Keratinocyte (primary cell): ENCODE measurements around the gene ZFAND5. TPM values are rescaled to one million over a fixed set of nuclear protein-coding genes. Genes with fewer than 3 reads are reported as not detected.

Experiments
- DNase-seq: peaks from one replicate; pipeline ENCODE4 v3.0.0-alpha.2; 2011; ENCODE audit warnings: low read depth, missing footprints, low spot score
- FAIRE-seq: peaks from 2 replicates; lab custom pipeline; 2011; peaks lifted over from hg19 to GRCh38; lab: Jason Lieb, UNC
- H2AFZ ChIP-seq: 2 replicates; pipeline ENCODE4 v1.6.0; 2012; ENCODE audit warnings: low read length, control low read depth, inconsistent platforms; ENCODE audit not compliant: control insufficient read depth
- H3K27ac ChIP-seq: 2 replicates; pipeline ENCODE4 v1.5.1; 2011; ENCODE audit warnings: low read length; ENCODE audit not compliant: control insufficient read depth, insufficient read depth
- H3K27me3 ChIP-seq: 3 replicates; pipeline ENCODE4 v1.6.0; 2011; ENCODE audit warnings: low read length; ENCODE audit not compliant: control insufficient read depth, insufficient read depth; ENCODE audit errors: extremely low read depth
- H3K36me3 ChIP-seq, 2 experiments: 2 replicates in 1 of 2; 3 replicates in 1 of 2; pipeline ENCODE4 v1.5.1; 2011; ENCODE audit warnings: low read length in 2 of 2, mild to moderate bottlenecking in 1 of 2; ENCODE audit not compliant: control insufficient read depth in 2 of 2, insufficient read depth in 2 of 2; ENCODE audit errors: extremely low read depth in 1 of 2
- H3K4me1 ChIP-seq: 3 replicates; pipeline ENCODE4 v1.5.1; 2011; ENCODE audit warnings: low read length; ENCODE audit not compliant: control insufficient read depth, insufficient read depth; ENCODE audit errors: extremely low read depth
- H3K4me2 ChIP-seq: 3 replicates; pipeline ENCODE4 v1.6.0; 2011; ENCODE audit warnings: low read depth, low read length; ENCODE audit not compliant: control insufficient read depth, insufficient read depth; ENCODE audit errors: extremely low read depth
- H3K4me3 ChIP-seq, 3 experiments: fragments of 200-600 bp in 1 of 3; sonication (generic) in 1 of 3; 2 replicates in 2 of 3; 3 replicates in 1 of 3; pipeline ENCODE4 v1.5.1; 2011 to 2016; ENCODE audit warnings: low read length in 3 of 3, mild to moderate bottlenecking in 3 of 3, control low read depth in 2 of 3, inconsistent platforms in 1 of 3, low read depth in 1 of 3, mixed read lengths in 1 of 3, mixed run types in 1 of 3, moderate library complexity in 1 of 3; ENCODE audit not compliant: control insufficient read depth in 2 of 3, insufficient read depth in 2 of 3; ENCODE audit errors: extremely low read depth in 1 of 3
- H3K79me2 ChIP-seq: 2 replicates; pipeline ENCODE4 v1.6.0; 2012; ENCODE audit warnings: low read length; ENCODE audit not compliant: control insufficient read depth, insufficient read depth
- H3K9ac ChIP-seq: 3 replicates; pipeline ENCODE4 v1.6.0; 2011; ENCODE audit warnings: low read length; ENCODE audit not compliant: control insufficient read depth, insufficient read depth; ENCODE audit errors: extremely low read depth
- H3K9me1 ChIP-seq: 3 replicates; pipeline ENCODE4 v1.6.0; 2011; ENCODE audit warnings: low read length; ENCODE audit not compliant: control insufficient read depth, insufficient read depth; ENCODE audit errors: extremely low read depth
- H3K9me3 ChIP-seq: 2 replicates; pipeline ENCODE4 v1.5.1; 2012; ENCODE audit warnings: low read depth, low read length; ENCODE audit not compliant: control insufficient read depth
- H4K20me1 ChIP-seq: 3 replicates; pipeline ENCODE4 v1.6.0; 2011; ENCODE audit warnings: low read length; ENCODE audit not compliant: control insufficient read depth, insufficient read depth; ENCODE audit errors: extremely low read depth
- CTCF ChIP-seq, 3 experiments: IDR thresholded peaks in 1 of 3; conservative IDR thresholded peaks in 1 of 3; optimal IDR thresholded peaks in 1 of 3; 2 replicates in 2 of 3; 3 replicates in 1 of 3; pipeline versions ENCODE3 to v1.5.1; 2011; ENCODE audit warnings: low read length in 3 of 3, mild to moderate bottlenecking in 3 of 3, moderate library complexity in 2 of 3, control low read depth in 1 of 3, inconsistent platforms in 1 of 3; ENCODE audit not compliant: insufficient read depth in 2 of 3; ENCODE audit errors: extremely low read depth in 1 of 3
- EZH2 ChIP-seq: IDR thresholded peaks from one replicate; pipeline ENCODE4 v1.6.1; 2012; ENCODE audit warnings: inconsistent platforms, mild to moderate bottlenecking, low read length, moderate library complexity
- dilution Hi-C: fragments of 300-500 bp; cut with MboI; formaldehyde crosslinking; loops from one replicate; pipeline ENCODE4 v1.7.0; 2020; ENCODE audit warnings: low sequenced_read_pairs; ENCODE audit not compliant: extremely low pct_ligation_motif_present
- polyA plus RNA-seq, 5 experiments: library from polyadenylated mRNA; depleted of rRNA in 3 of 5; stranded (reverse) in 3 of 5; stranded (forward) in 1 of 5; unstranded in 1 of 5; fragments of >200 nt; gene quantifications; 1 replicate in 1 of 5; 2 replicates in 3 of 5; 3 replicates in 1 of 5; pipeline versions ENCODE4 v1.2.1 to v1.2.3, GENCODE V29; 2011 to 2012; ENCODE audit warnings: missing spikeins in 2 of 5, low read depth in 1 of 5, low replicate concordance in 1 of 5

The ZFAND5 gene
- polyA plus RNA-seq, 1 donor (not counting 4 experiments of a cell fraction or from before 2014, with no cell fraction given), result 67.9 TPM

- Histone ChIP-seq H3K4me2 (peak overlapping the region; percentile 99), H3K9me1 (no peaks in the 10 kb centered on the region), H2AFZ (no peak overlapping the region), H3K27me3 (no peaks in the 10 kb centered on the region), H4K20me1 (peaks cover 26% of the 10 kb centered on the region), H3K9ac (peak overlapping the region; percentile 89), H3K36me3 (peaks cover 8 to 12% of the 10 kb centered on the region in 2 experiments), H3K4me1 (peaks cover 27% of the 10 kb centered on the region), H3K9me3 (no peaks in the 10 kb centered on the region), H3K4me3 (peak overlapping the region; percentile 73 to 91 (median 86)), H3K79me2 (peaks cover 58% of the 10 kb centered on the region), H3K27ac (peak overlapping the region; percentile 96)
- no peak for DNase-seq
- no peak for TF ChIP-seq EZH2
- no peak for TF ChIP-seq CTCF (optimal IDR thresholded peaks at IDR 0.05 in 1 of 3, IDR thresholded peaks at IDR 0.05 in 1 of 3, conservative IDR thresholded peaks at IDR 0.05 in 1 of 3; ENCODE audit: extremely low read depth in 1 of 3, insufficient read depth in 2 of 3, low read length in 3 of 3)
- no peak for FAIRE-seq
- dilution Hi-C loops, result loop anchor here (25.0 kb wide), 1 partner anchor 223 kb away; no protein-coding TSS in a partner anchor
These were observed 915 bp downstream of the ZFAND5 start for GRCh38 chr9:72363908-72364678.

DNA sequence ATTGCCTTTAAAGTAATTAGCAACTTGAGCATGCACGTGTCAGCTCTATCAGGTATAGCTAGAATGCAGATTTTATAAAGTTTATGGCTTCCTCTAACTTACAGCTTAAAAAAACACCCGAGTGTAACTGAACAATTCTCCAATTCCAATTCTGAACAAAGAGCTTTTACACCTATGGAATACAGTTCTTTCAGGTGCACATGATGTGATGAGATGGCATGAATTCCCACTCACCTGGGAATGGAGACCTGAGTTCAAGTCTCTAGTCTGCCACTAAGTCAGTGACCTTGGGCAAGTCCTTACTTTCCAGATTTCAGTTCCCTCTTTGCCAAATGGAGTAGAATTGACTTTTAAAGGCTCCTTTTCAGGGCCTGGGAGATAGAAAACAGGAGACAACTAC is 1.8 kb downstream of the ZFAND5 start:
- Histone ChIP-seq H3K9me1 (no peaks in the 10 kb centered on the region), H3K4me1 (peaks cover 27% of the 10 kb centered on the region), H3K79me2 (peaks cover 67% of the 10 kb centered on the region), H3K27me3 (no peaks in the 10 kb centered on the region), H4K20me1 (peaks cover 26% of the 10 kb centered on the region), H3K36me3 (peaks cover 13 to 16% of the 10 kb centered on the region in 2 experiments), H2AFZ (no peak overlapping the region), H3K4me2 (peak overlapping the region; percentile 99), H3K4me3 (peak overlapping the region; percentile 73 to 91 (median 86)), H3K27ac (peak overlapping the region; percentile 96), H3K9ac (peak overlapping the region; percentile 89), H3K9me3 (no peaks in the 10 kb centered on the region)
- dilution Hi-C loops, result loop anchor here (25.0 kb wide), 1 partner anchor 224 kb away; no protein-coding TSS in a partner anchor
- no peak for TF ChIP-seq EZH2
- TF ChIP-seq CTCF (optimal IDR thresholded peaks at IDR 0.05 in 1 of 3, IDR thresholded peaks at IDR 0.05 in 1 of 3, conservative IDR thresholded peaks at IDR 0.05 in 1 of 3; ENCODE audit: extremely low read depth in 1 of 3, insufficient read depth in 2 of 3, low read length in 3 of 3), result no peak
- no peak for FAIRE-seq
- DNase-seq, result no peak
